MM.1S (cell line): ENCODE measurements around the gene NOL11.

Experiments used
- DNase-seq: peaks from one replicate; pipeline ENCODE4 v3.0.0-alpha.2; 2015
- H2AFZ ChIP-seq: fragments of 300-600 bp; sonication (generic); 2 replicates; pipeline ENCODE4 v1.6.0; 2016; ENCODE audit warnings: antibody characterized with exemption, low read length
- H3F3A ChIP-seq: fragments of 300-600 bp; sonication (generic); 2 replicates; pipeline ENCODE4 v1.6.1; 2016; ENCODE audit warnings: mild to moderate bottlenecking, antibody characterized with exemption, low read length, moderate library complexity, mixed read lengths; ENCODE audit not compliant: insufficient read depth
- H3K27ac ChIP-seq: fragments of 300-600 bp; sonication (generic); 2 replicates; pipeline ENCODE4 v1.5.1; 2016; ENCODE audit warnings: mild to moderate bottlenecking, low read length
- H3K27me3 ChIP-seq: fragments of 300-600 bp; sonication (generic); replicated peaks from 2 replicates; pipeline ENCODE4 v1.6.0; 2016; ENCODE audit warnings: low read length; ENCODE audit not compliant: insufficient read depth
- H3K36me3 ChIP-seq: fragments of 300-600 bp; sonication (generic); replicated peaks from 2 replicates; pipeline ENCODE4 v1.6.1; 2016; ENCODE audit warnings: mild to moderate bottlenecking, low read length, mixed read lengths; ENCODE audit not compliant: insufficient read depth
- H3K4me1 ChIP-seq: fragments of 300-600 bp; sonication (generic); 2 replicates; pipeline ENCODE4 v1.6.1; 2016; ENCODE audit warnings: low read length, mixed read lengths
- H3K4me2 ChIP-seq: fragments of 300-600 bp; sonication (generic); 2 replicates; pipeline ENCODE4 v1.6.0; 2016; ENCODE audit warnings: low read depth, low read length
- H3K4me3 ChIP-seq: fragments of 300-600 bp; sonication (generic); 2 replicates; pipeline ENCODE4 v1.5.1; 2016; ENCODE audit warnings: low read length, mixed read lengths
- H3K79me2 ChIP-seq: fragments of 300-600 bp; sonication (generic); 2 replicates; pipeline ENCODE4 v1.6.1; 2016; ENCODE audit warnings: mixed run types, low read length, mixed read lengths
- H3K9ac ChIP-seq: fragments of 300-600 bp; sonication (generic); 2 replicates; pipeline ENCODE4 v1.6.1; 2016; ENCODE audit warnings: low read length, mixed read lengths
- H3K9me2 ChIP-seq: fragments of 300-600 bp; sonication (generic); replicated peaks from 2 replicates; pipeline ENCODE4 v1.6.1; 2016; ENCODE audit warnings: mild to moderate bottlenecking, low read length, mixed read lengths; ENCODE audit not compliant: insufficient read depth
- H3K9me3 ChIP-seq: fragments of 300-600 bp; sonication (generic); replicated peaks from 2 replicates; pipeline ENCODE4 v1.6.1; 2016; ENCODE audit warnings: mild to moderate bottlenecking, low read length, mixed read lengths; ENCODE audit not compliant: insufficient read depth
- H4K20me1 ChIP-seq: fragments of 300-600 bp; sonication (generic); 2 replicates; pipeline ENCODE4 v1.6.1; 2016; ENCODE audit warnings: mild to moderate bottlenecking, low read length, moderate library complexity, mixed read lengths; ENCODE audit not compliant: insufficient read depth
- EZH2 ChIP-seq: fragments of 300-600 bp; sonication (generic); optimal IDR thresholded peaks from 2 replicates; pipeline ENCODE3; 2017; ENCODE audit warnings: low read depth, mild to moderate bottlenecking, antibody characterized with exemption, low read length, mixed read lengths
- EZH2phosphoT487 ChIP-seq: fragments of 300-600 bp; sonication (generic); IDR thresholded peaks from 2 replicates; pipeline ENCODE4 v1.6.1; 2018; ENCODE audit warnings: antibody characterized with exemption, low read length
- TF ChIP-seq, protein P1 (sequence below): fragments of 300-600 bp; sonication (generic); IDR thresholded peaks from 2 replicates; pipeline ENCODE4 v1.5.1; 2016; ENCODE audit warnings: antibody characterized with exemption, low read length, mixed read lengths

NOL11 gene

DNA sequence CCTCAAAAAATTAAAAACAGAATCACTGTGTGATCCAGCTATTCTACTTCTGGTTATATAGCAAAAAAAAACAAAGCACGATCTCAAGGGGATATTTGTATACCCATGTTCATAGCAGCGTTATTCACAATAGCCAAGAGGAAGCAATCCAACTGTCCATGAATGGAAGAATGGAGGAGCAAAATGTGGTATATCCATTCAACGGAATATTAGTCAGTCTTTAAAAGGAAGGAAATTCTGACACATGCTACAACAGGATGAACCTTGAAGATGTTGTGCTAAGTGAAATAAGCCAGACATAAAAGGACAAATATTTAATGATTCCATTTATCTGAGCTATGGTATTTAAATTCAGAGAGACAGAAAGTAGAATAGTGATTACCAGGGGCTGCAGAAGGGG lies 4.6 kb upstream of the NOL11 start:
- Histone ChIP-seq H3K9ac (no peak overlapping the region), H3K27me3 (no peaks in the 10 kb centered on the region), H2AFZ (no peak overlapping the region), H4K20me1 (no peaks in the 10 kb centered on the region), H3F3A (peaks cover 4% of the 10 kb centered on the region; the same call in 1 of the 2 replicates), H3K4me3 (no peak overlapping the region), H3K9me2 (no peaks in the 10 kb centered on the region), H3K4me1 (no peaks in the 10 kb centered on the region), H3K36me3 (no peaks in the 10 kb centered on the region), H3K27ac (no peak overlapping the region), H3K4me2 (no peak overlapping the region), H3K9me3 (no peaks in the 10 kb centered on the region), H3K79me2 (peaks cover 9% of the 10 kb centered on the region)
- TF ChIP-seq EZH2 (no peak), EZH2phosphoT487 (no peak)
- TF ChIP-seq, protein P1, sequence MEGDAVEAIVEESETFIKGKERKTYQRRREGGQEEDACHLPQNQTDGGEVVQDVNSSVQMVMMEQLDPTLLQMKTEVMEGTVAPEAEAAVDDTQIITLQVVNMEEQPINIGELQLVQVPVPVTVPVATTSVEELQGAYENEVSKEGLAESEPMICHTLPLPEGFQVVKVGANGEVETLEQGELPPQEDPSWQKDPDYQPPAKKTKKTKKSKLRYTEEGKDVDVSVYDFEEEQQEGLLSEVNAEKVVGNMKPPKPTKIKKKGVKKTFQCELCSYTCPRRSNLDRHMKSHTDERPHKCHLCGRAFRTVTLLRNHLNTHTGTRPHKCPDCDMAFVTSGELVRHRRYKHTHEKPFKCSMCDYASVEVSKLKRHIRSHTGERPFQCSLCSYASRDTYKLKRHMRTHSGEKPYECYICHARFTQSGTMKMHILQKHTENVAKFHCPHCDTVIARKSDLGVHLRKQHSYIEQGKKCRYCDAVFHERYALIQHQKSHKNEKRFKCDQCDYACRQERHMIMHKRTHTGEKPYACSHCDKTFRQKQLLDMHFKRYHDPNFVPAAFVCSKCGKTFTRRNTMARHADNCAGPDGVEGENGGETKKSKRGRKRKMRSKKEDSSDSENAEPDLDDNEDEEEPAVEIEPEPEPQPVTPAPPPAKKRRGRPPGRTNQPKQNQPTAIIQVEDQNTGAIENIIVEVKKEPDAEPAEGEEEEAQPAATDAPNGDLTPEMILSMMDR: no peak
- DNase-seq: no peak

DNA sequence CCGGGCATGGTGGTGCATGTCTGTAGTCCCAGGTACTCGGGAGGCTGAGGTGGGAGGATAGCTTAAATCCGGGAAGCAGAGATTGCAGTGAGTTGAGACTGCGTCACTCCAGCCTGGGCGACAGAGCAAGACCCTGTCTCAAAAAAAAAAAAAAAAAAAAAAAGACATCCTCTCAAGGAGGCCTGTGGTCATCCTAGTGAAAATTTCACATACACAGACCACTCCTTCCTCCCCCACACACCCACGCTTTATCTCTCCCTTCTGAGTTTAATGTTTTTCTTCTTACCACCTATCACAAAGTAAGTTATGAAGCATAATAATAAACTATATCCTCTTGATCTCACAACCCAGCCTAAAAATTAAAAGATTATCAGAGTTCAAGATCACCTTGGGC lies 1.3 kb upstream of the NOL11 start:
- Histone ChIP-seq H2AFZ (peak overlapping the region; percentile 80), H3K9me3 (no peaks in the 10 kb centered on the region), H3K27ac (no peak overlapping the region), H3K36me3 (peaks cover 6% of the 10 kb centered on the region; the same call in 1 of the 2 replicates), H3K4me1 (no peaks in the 10 kb centered on the region; the same call in 1 of the 2 replicates), H3K79me2 (peaks cover 36% of the 10 kb centered on the region), H3K4me3 (no peak overlapping the region), H4K20me1 (no peaks in the 10 kb centered on the region), H3K4me2 (peak overlapping the region; percentile 68), H3K27me3 (no peaks in the 10 kb centered on the region), H3K9me2 (no peaks in the 10 kb centered on the region), H3K9ac (no peak overlapping the region; the same call in 1 of the 2 replicates), H3F3A (peaks cover 5% of the 10 kb centered on the region; the same call in 1 of the 2 replicates)
- no peak for DNase-seq
- TF ChIP-seq EZH2: no peak
- TF ChIP-seq, protein P1: no peak
- no peak for TF ChIP-seq EZH2phosphoT487

DNA sequence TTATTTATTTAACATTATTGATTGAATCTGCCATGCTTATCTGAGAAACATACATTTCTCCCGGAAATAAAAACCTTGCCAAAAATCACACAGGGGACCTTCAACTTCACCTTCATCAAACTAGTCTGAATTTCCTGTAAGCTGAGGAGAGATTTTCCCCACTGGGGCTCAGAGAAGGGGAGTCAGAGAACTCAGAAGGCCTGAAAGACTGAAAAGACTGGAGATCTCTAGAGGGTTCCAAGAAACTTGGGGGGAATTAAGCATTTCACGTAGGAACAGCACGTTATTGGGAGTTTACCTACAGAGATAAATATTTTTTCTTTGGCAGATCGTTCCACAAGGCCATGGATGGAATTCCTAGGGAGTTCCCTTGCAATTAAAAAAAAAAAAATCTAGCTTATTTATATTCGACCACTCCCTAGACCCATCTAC lies 528 bp upstream of the NOL11 start:
- Histone ChIP-seq H3F3A (peaks cover 5% of the 10 kb centered on the region; the same call in 1 of the 2 replicates), H3K27ac (peak overlapping the region; percentile 41; the same call in 1 of the 2 replicates), H2AFZ (peak overlapping the region; percentile 80), H3K36me3 (peaks cover 14% of the 10 kb centered on the region), H4K20me1 (no peaks in the 10 kb centered on the region), H3K4me1 (no peaks in the 10 kb centered on the region; the same call in 1 of the 2 replicates), H3K9me2 (no peaks in the 10 kb centered on the region), H3K27me3 (no peaks in the 10 kb centered on the region), H3K4me3 (peak overlapping the region; percentile 100), H3K79me2 (peaks cover 42% of the 10 kb centered on the region), H3K9ac (peak overlapping the region; percentile 91), H3K4me2 (peak overlapping the region; percentile 68), H3K9me3 (no peaks in the 10 kb centered on the region)
- DNase-seq: no peak
- TF ChIP-seq EZH2 (no peak), EZH2phosphoT487 (no peak)
- TF ChIP-seq, protein P1: no peak
